DOHH2 (cell line): ENCODE measurements around the gene SAP30L.

Source experiments
- CTCF ChIP-seq: fragments of 200-600 bp; sonication (generic); IDR thresholded peaks from one replicate; pipeline ENCODE4 v1.5.1; 2014; ENCODE audit warnings: antibody characterized with exemption, mild to moderate bottlenecking, low read depth, low read length; ENCODE audit not compliant: poor library complexity, severe bottlenecking
- EZH2phosphoT487 ChIP-seq: fragments of 200-600 bp; sonication (generic); IDR thresholded peaks from 2 replicates; pipeline ENCODE4 v1.6.1; 2017; ENCODE audit warnings: borderline replicate concordance, mild to moderate bottlenecking, antibody characterized with exemption, low read length, moderate library complexity, mixed read lengths

GRCh38 chr5:154506716-154507080 lies 60.9 kb downstream of the SAP30L start:
- TF ChIP-seq CTCF (no peak), EZH2phosphoT487 (no peak)
